Right lobe of liver (tissue), 4 donors: Measurements from ENCODE around the gene KCNC3.

ENCODE experiments used
- CTCF ChIP-seq, 4 donors: fragments of 200-600 bp in 3 of 4; fragments of 450-650 bp in 1 of 4; IDR thresholded peaks; one replicate each; pipeline versions ENCODE4 v1.5.1 to v1.8.0; 2016 to 2022; ENCODE audit warnings: antibody characterized with exemption in 4 of 4, mild to moderate bottlenecking in 2 of 4
- POLR2A ChIP-seq: fragments of 450-650 bp; IDR thresholded peaks from one replicate; pipeline ENCODE4 v1.6.1; 2017; ENCODE audit warnings: antibody characterized with exemption, mild to moderate bottlenecking
- donor health status: DM: no; HTN: no; CAD: no.
- donor health status: DM: no; HTN: no; CAD: no.
- donor health status: DM: no; HTN: yes; CAD: no.

GRCh38 chr19:50318438-50318837 lies 10.7 kb downstream of the KCNC3 start:
- TF ChIP-seq POLR2A: no peak
- no peak for TF ChIP-seq CTCF (IDR thresholded peaks at IDR 0.05)
